ENCODE data around the gene THAP10.

THAP10 gene

DNA sequence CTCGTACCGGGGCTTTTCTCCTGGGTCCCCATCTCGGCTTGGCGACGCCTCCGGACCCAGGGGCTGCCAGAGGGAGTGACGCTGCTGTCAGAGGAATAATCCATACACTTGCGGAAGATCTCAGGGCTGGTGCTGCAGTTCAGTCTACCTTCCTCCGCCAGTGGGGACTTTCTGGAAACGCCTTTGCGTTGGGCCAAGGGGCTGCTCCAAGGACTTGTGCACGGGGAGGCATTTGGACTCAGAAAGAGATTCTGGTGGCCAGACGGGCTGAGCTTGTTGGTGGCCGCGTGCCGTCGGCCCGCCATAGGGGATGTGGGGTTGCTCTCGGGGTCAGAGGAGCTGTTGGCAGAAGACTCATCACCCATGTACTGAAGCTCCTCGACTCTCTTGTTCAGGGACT, 60.1 kb downstream of the THAP10 start:
- no peak overlapping the region for H3K4me3 ChIP-seq (replicated peaks; ENCODE audit: low read depth, low read length)
- no peak for DNase-seq (ENCODE audit: extremely low read depth, low read depth)
- TF ChIP-seq, protein P1, sequence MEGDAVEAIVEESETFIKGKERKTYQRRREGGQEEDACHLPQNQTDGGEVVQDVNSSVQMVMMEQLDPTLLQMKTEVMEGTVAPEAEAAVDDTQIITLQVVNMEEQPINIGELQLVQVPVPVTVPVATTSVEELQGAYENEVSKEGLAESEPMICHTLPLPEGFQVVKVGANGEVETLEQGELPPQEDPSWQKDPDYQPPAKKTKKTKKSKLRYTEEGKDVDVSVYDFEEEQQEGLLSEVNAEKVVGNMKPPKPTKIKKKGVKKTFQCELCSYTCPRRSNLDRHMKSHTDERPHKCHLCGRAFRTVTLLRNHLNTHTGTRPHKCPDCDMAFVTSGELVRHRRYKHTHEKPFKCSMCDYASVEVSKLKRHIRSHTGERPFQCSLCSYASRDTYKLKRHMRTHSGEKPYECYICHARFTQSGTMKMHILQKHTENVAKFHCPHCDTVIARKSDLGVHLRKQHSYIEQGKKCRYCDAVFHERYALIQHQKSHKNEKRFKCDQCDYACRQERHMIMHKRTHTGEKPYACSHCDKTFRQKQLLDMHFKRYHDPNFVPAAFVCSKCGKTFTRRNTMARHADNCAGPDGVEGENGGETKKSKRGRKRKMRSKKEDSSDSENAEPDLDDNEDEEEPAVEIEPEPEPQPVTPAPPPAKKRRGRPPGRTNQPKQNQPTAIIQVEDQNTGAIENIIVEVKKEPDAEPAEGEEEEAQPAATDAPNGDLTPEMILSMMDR (IDR thresholded peaks at IDR 0.05; ENCODE audit: low read depth, low read length, missing control alignments), result no peak
